Left renal pelvis (tissue), 4 donors: ENCODE measurements around the gene DYDC2. TPM values are rescaled to one million over a fixed set of nuclear protein-coding genes. Genes with fewer than 3 reads are reported as not detected.
"Not testable (repeated sequence)": the region's sequence is repeated elsewhere in the genome, so short reads cannot be mapped to it uniquely, and the experiment has no call there.

Experiments used
- DNase-seq, 4 donors: peaks; one replicate each; pipeline ENCODE4 v3.0.0-alpha.2; 2013; ENCODE audit warnings: low read depth in 4 of 4, low spot score in 3 of 4
- polyA plus RNA-seq, 4 donors: library from polyadenylated mRNA; unstranded; fragments of 120-200 nt; gene quantifications; one replicate each; pipeline ENCODE4 v1.2.1, GENCODE V29; 2013; ENCODE audit not compliant: insufficient read length in 4 of 4

Gene DYDC2
- polyA plus RNA-seq, result 1 to 10 TPM in 2 of 4 donors, under 1 TPM in 2; 0.22 to 2.4 (median 1.1) TPM

- peak; percentile 36 to 65 (median 54) for DNase-seq
These were observed at the start of gene DYDC2, which contains the start of gene DYDC1 for GRCh38 chr10:80356563-80356988. TSS of gene DYDC2 (plus strand) at chr10:80356781. CDS start at chr10:80362444, 5,663 bp downstream. TSS of gene DYDC1 (minus strand) at chr10:80356755. CDS start at chr10:80352601, 4,154 bp downstream.

GRCh38 chr10:80313523-80313922 lies 43.1 kb upstream of the DYDC2 start:
- DNase-seq, result no peak

DNA sequence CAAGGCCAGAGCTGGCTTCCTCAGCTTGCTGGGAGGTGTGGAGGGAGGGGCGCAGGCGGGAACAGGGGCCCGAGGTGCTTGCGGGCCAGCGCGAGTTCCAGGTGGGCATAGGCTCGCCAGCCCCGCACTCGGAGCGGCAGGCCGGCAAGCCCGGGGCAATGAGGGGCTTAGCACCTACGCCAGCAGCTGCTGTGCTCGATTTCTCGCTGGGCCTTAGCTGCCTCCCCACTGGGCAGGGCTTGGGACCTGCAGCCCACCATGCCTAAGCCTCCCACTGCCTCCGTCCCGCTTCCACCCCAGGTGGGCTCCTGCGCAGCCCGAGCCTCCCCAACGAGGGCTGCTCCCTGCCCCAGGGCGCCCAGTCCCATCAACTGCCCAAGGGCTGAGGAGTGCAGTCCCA lies 41.2 kb upstream of the DYDC2 start:
- DNase-seq, result no peak

- no peak for DNase-seq
These were observed 37.8 kb upstream of the DYDC2 start for GRCh38 chr10:80318742-80319141.

GRCh38 chr10:80319318-80319717 lies 37.3 kb upstream of the DYDC2 start:
- no peak for DNase-seq

DNA sequence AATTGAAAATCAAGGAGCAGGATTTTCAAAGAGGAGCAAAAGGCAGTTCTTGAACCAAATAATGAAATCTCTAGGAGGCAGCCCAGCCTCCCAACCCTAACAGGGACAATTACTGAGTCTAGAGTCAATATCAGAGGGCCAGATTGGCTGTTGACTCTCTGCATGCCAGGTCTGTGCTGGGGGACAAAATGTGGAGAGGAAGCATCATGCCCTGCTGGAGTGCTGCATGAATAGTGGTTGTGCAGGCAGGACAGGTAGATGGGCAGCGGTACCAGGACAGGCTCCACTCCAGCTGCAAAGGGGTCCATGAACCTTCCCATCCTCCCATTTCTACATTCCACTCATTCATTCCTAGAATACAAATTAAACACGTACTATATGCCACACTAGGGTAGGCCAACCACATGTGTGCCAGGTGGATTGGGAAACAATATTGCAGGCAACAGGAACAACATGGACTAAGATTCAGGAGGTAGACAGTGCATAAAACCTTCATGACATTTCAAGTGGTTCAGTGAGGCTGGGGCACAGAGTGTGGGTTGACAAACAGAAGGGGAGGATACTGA lies 36.8 kb upstream of the DYDC2 start:
- DNase-seq, result no peak

GRCh38 chr10:80320377-80320776 lies 36.2 kb upstream of the DYDC2 start:
- DNase-seq, result no peak

- DNase-seq, result no peak
These were observed 35.4 kb upstream of the DYDC2 start for GRCh38 chr10:80321183-80321582.

GRCh38 chr10:80322158-80322557 lies 34.4 kb upstream of the DYDC2 start:
- DNase-seq, result no peak

DNA sequence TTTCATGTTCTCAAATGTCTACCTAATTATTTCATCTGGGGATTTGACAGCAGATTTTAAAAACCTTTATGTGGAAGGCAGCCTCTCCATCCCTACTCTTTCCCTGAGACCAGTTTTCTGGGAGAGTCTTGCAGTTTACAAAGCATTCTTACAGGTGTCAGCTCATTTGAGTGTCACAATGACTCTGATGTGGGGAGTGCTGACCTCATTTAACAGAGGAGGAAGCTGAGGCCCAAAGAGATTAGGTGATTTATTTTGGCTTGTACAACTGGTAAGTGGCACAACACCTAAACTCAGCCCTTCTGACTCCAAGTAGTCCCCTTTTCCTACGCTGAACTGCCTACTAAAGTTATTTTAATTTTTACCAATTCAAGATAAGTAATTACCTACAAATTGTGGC lies 33.9 kb upstream of the DYDC2 start:
- DNase-seq, result no peak

DNA sequence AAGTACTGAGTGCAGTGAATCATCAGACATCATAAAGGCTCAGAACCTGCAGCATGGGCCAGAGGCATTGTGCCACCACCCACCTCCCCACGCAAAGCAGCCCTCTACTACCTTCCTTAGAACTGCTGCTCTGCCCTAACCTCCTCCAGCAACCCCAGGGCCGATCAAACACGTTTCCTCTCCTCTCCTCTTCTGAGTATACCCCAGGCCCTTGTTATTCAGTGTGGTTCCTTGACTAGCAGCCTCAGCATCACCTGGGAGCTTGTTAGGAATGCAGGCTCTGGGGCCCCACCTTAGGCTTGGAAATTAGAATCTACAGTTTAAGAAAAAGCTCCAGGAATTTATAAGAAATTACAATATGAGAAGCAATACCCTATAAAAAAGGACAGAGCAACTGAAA lies 33.3 kb upstream of the DYDC2 start:
- DNase-seq, result no peak

GRCh38 chr10:80324086-80324485 lies 32.5 kb upstream of the DYDC2 start:
- DNase-seq, result no peak

DNA sequence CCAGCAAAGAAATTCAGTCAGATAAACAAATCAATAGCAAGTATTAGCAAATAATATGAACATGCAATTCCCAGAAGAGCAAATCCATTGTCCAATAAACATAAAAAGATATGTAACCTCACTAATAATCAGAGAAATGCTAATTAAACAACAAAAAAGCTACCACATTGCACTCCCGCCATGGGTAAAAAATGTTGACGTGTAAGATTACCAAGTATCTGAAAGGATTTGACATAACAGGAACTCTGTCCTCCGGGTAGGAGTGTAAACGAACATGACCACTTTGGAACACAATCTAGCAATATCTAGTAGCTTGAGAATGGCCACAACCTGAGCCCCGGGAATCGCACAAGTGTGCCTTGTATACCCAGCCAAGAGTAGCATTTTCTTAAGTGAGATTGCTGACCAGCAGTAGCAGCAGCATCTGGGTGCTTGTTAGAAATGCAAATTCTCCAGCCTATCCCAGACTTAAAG lies 31.7 kb upstream of the DYDC2 start:
- no peak for DNase-seq

DNA sequence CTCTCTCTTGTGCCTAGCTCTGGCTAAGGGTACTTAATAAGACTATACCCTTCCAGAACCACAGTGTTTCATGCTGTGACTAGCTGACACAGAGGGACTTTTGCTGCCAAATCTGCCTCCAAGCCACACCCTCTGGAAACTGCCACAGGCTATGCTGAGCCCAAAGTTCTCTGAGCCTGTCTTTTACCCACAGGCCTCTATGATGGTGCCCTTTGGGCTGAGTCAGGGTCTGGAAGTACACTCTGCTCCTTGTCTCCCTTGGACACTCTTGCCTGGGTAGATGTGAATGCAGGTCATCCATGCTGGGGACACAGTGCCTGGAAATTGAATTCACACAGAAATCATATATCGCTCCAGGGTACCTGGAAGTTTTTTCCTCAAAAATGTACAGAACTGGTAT lies 22.6 kb upstream of the DYDC2 start:
- DNase-seq, result no peak

GRCh38 chr10:80344276-80344675 lies 12.3 kb upstream of the DYDC2 start:
- DNase-seq, result no peak

- no peak for DNase-seq
These were observed 11.7 kb upstream of the DYDC2 start for GRCh38 chr10:80344912-80345311.

GRCh38 chr10:80350251-80350650 lies 6.3 kb upstream of the DYDC2 start:
- DNase-seq, result no peak

GRCh38 chr10:80351220-80351619 lies 5.4 kb upstream of the DYDC2 start:
- DNase-seq, result no peak

GRCh38 chr10:80356989-80357850 lies 639 bp downstream of the DYDC2 start:
- DNase-seq, result peak in 3 of 4 donors; percentile 14 to 37 (median 29)

DNA sequence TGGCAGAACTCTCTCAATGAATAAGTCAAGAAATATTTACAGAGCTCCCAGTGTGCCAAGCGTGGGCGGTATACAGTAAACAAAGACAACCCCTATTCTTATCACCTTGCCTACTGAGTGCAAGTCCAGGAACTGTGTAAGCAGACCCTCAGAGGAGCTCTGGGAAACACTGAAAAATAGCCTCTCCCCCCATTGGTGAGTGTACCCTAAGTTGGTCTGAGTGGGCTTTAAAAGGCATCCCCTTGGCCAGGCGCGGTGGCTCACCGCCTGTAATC lies 1.2 kb downstream of the DYDC2 start:
- DNase-seq, result no peak

- not testable (repeated sequence) for DNase-seq
These were observed 2.3 kb downstream of the DYDC2 start for GRCh38 chr10:80358925-80359324.

- no peak for DNase-seq
These were observed 3.1 kb downstream of the DYDC2 start for GRCh38 chr10:80359644-80360043.
